LHCN-M2 (cell line): ENCODE measurements around the gene NKRF. TPM values are rescaled to one million over a fixed set of nuclear protein-coding genes. Genes with fewer than 3 reads are reported as not detected.
"Not testable (repeated sequence)": the region's sequence is repeated elsewhere in the genome, so short reads cannot be mapped to it uniquely, and the experiment has no call there.

ENCODE experiments used
- DNase-seq: peaks from one replicate; pipeline ENCODE4 v3.0.0-alpha.2; 2012; ENCODE audit warnings: low read depth
- polyA plus RNA-seq: library from polyadenylated mRNA; unstranded; fragments of >200 nt; gene quantifications from one replicate; pipeline ENCODE4 v1.2.1, GENCODE V29; 2012; ENCODE audit warnings: missing spikeins
- total RNA-seq: library from RNA; depleted of rRNA; stranded (reverse); fragments of >200 nt; gene quantifications from 2 replicates; pipeline ENCODE4 v1.2.3, GENCODE V29; 2014; rRNA removed

Gene NKRF
- total RNA-seq, result 4.6 and 7.0 TPM in 2 replicates
- polyA plus RNA-seq, result 3.9 TPM

GRCh38 chrX:119606280-119607017 lies at the start of gene NKRF:
Gene NKRF, minus strand, starts transcription at chrX:119606424.
- peak; percentile 89 for DNase-seq

DNA sequence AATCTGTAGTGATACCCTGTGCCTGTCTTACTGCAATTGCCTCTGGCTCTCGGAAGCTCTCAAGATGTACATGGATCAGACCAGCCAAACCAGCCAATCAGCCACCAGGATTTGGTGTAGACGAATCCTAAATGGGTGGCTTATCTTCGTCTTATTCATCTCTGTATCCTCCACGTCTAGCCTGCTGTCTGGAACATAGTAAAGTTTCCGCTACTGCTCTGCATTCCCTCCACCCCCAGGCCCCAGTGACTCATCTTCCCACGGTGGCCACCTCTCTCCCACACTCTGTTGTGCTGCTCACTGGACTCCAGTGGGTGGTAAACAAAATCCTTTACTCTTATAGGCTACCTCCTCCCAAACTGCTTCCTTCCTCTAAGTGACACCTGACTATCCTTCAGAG lies 48.9 kb upstream of the NKRF start:
- DNase-seq, result peak; percentile 58

DNA sequence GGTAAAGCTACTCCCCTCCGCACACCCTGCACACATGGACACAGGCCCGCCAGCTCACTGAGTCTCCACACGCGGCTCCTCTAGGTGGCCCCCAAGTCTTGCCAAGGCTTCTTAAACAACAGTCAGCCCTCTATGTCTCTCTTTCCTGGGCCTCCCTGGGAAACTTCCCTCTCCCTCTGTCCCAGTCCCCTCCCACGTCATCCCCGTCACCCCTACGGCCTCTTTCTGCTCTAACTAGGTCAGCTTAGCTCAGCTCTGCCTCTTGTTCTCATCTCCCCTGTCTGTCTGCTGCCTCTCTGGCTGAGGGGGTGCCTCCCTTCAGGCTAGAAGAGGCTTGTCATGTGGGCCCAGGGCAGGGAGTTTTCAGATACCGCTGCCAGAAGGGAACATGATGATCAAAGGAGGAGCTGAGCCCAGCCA lies 47.9 kb upstream of the NKRF start:
- DNase-seq, result no peak

- DNase-seq, result no peak
Observed at GRCh38 chrX:119648421-119648775, 42.2 kb upstream of the NKRF start.

- no peak for DNase-seq
Observed at GRCh38 chrX:119647552-119648420, 41.6 kb upstream of the NKRF start.

GRCh38 chrX:119647089-119647488 lies 40.9 kb upstream of the NKRF start:
- DNase-seq, result no peak

DNA sequence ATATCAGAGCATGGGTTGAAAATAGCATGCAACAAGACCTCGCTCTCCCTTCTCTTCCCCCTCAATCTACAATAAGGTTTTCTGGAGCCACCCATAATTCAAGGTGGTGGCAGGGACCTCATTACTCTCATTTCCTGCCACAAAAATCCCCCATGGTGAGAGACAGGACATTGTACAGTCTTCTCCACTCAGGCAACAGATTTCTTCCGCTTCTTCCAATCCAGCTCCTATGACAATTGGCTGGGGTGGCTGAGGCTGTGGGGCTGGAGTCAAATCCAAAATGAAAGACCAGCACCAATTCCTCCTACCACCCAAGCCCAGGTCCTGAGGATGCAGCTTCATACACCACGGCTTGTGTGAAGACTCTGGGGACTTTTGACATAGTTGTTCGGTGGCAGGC lies 40.3 kb upstream of the NKRF start:
- DNase-seq, result no peak

- no peak for DNase-seq
Observed at GRCh38 chrX:119643696-119644095, 37.5 kb upstream of the NKRF start.

DNA sequence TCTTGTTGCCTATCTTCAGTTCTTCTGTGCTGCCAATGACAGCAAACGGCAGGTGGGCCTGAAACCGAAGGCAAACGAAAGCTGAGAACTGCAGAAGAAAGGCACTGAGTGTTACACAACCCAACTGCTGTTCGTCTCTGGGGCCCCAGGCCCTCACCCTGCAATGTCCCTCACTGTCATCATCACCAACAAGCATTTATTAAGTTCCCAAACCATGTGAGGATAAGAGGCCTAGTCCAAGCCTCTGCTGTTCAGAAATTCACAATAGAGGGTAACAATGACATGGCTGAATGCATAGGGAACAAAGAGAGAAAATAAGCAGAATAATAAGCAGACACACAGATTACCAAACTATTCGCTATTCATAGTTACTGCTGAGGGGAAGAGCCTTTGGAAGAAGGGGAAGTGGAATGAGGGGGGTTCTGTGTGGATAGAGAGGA lies 34.5 kb upstream of the NKRF start:
- peak; percentile 4 for DNase-seq

GRCh38 chrX:119638725-119639471 lies 32.7 kb upstream of the NKRF start:
- no peak for DNase-seq

DNA sequence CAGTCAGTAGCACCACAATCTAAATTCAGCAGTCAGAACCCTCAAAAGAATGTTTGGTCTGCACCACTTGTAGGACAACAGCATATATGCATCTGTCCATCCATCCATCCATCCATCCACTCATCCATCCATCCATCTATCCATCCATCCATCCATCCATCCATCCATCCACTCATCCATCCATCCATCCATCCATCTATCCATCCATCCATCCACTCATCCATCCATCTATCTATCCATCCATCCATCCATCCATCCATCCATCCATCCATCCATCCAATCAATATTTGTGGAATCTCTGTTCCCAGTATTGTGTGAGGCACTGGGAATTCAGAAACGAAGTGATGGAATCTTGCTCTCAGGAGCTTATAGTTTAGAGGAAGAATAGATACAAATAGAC lies 31.2 kb upstream of the NKRF start:
- not testable (repeated sequence) for DNase-seq

- DNase-seq, result no peak
Observed at GRCh38 chrX:119636419-119636818, 30.2 kb upstream of the NKRF start.

GRCh38 chrX:119635799-119636198 lies 29.6 kb upstream of the NKRF start:
- no peak for DNase-seq

- no peak for DNase-seq
Observed at GRCh38 chrX:119635179-119635578, 29.0 kb upstream of the NKRF start.

- DNase-seq, result no peak
Observed at GRCh38 chrX:119625843-119626242, 19.6 kb upstream of the NKRF start.

- no peak for DNase-seq
Observed at GRCh38 chrX:119624951-119625668, 18.9 kb upstream of the NKRF start.

GRCh38 chrX:119624417-119624816 lies 18.2 kb upstream of the NKRF start:
- no peak for DNase-seq

GRCh38 chrX:119622356-119623232 lies 16.4 kb upstream of the NKRF start:
- DNase-seq, result peak; percentile 87

GRCh38 chrX:119618439-119618838 lies 12.2 kb upstream of the NKRF start:
- no peak for DNase-seq

- no peak for DNase-seq
Observed at GRCh38 chrX:119617517-119618164, 11.4 kb upstream of the NKRF start.
